DND-41 (cell line): ENCODE data around the gene RALGDS.

Experiments used
- EZH2 ChIP-seq: IDR thresholded peaks from 3 replicates; pipeline ENCODE4 v1.6.1; 2012; ENCODE audit warnings: borderline replicate concordance, low read depth, mild to moderate bottlenecking, moderate library complexity, low read length, inconsistent platforms; ENCODE audit not compliant: severe bottlenecking
- TF ChIP-seq, protein P1 (sequence below): IDR thresholded peaks from 2 replicates; pipeline ENCODE4 v1.5.1; 2012; ENCODE audit warnings: borderline replicate concordance, low read length, moderate library complexity, mild to moderate bottlenecking; ENCODE audit not compliant: poor library complexity, severe bottlenecking; ENCODE audit errors: extremely low read depth

DNA sequence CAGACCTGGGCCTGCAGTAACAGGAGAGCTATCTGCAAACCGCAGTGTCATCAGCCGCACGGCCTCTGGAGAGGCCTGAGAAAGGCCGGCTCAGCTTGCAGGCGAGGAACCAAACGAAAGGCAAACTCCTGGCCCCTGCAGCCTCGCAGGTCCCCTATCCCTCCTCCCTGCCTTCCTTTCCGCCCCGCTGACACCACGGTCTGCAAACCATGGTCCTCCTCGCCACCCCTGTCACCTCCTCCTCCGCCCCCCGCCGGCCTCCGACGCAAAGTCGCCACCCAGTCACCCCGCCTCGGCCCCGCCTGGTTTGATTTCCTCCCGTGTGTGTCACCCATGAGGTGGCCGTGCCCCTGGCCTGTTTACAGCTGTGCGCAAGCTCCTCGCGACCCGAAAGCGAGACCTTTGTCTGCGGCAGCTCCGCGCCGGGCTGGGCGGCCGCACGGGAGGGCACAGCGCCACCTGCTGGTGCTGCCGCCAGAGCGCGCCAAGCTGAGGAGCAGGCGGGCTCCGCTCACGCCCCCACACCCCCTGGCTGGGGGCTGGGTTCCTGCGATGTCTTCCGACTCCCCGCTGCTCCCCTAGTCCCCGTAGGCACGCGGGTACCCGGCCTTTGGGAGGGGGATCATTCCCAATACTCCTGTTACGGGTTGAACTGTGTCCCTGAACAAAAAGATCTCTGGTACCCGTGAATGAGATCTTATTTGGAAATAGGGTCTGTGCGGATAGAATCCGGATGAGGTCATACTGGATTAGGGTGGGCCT is 23.3 kb upstream of the RALGDS start:
- TF ChIP-seq, protein P1, sequence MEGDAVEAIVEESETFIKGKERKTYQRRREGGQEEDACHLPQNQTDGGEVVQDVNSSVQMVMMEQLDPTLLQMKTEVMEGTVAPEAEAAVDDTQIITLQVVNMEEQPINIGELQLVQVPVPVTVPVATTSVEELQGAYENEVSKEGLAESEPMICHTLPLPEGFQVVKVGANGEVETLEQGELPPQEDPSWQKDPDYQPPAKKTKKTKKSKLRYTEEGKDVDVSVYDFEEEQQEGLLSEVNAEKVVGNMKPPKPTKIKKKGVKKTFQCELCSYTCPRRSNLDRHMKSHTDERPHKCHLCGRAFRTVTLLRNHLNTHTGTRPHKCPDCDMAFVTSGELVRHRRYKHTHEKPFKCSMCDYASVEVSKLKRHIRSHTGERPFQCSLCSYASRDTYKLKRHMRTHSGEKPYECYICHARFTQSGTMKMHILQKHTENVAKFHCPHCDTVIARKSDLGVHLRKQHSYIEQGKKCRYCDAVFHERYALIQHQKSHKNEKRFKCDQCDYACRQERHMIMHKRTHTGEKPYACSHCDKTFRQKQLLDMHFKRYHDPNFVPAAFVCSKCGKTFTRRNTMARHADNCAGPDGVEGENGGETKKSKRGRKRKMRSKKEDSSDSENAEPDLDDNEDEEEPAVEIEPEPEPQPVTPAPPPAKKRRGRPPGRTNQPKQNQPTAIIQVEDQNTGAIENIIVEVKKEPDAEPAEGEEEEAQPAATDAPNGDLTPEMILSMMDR: peak; percentile 96
- TF ChIP-seq EZH2: no peak
